GM12878 (cell line): Measurements from ENCODE around the gene CNOT8. TPM values are rescaled to one million over a fixed set of nuclear protein-coding genes. Genes with fewer than 3 reads are reported as not detected.

Source experiments
- CHD2 ChIP-seq: IDR thresholded peaks from 2 replicates; pipeline ENCODE4 v1.6.1; 2011; ENCODE audit warnings: low read depth, low read length, improper control_type of control experiment, borderline replicate concordance
- IRF4 ChIP-seq: IDR thresholded peaks from 2 replicates; pipeline ENCODE4 v1.6.1; 2011; ENCODE audit warnings: low read depth, low read length
- PAX5 ChIP-seq: IDR thresholded peaks from 2 replicates; pipeline ENCODE4 v1.6.1; 2011; ENCODE audit warnings: low read depth, low read length, borderline replicate concordance
- PML ChIP-seq: IDR thresholded peaks from 2 replicates; pipeline ENCODE4 v1.6.1; 2012; ENCODE audit warnings: low read length, inconsistent platforms
- POLR2A ChIP-seq: IDR thresholded peaks from 2 replicates; pipeline ENCODE4 v1.6.1; 2011; ENCODE audit warnings: low read depth, mild to moderate bottlenecking, low read length
- POLR2AphosphoS2 ChIP-seq: IDR thresholded peaks from 2 replicates; pipeline ENCODE4 v1.6.1; 2011; ENCODE audit warnings: low read depth, mild to moderate bottlenecking, low read length, improper control_type of control experiment, moderate library complexity
- RBBP5 ChIP-seq: fragments of 200-600 bp; sonication (generic); conservative IDR thresholded peaks from 2 replicates; pipeline ENCODE4 v1.6.1; 2016
- RCOR1 ChIP-seq: conservative IDR thresholded peaks from 2 replicates; pipeline ENCODE4 v1.6.1; 2012; ENCODE audit warnings: low read depth, low read length, improper control_type of control experiment
- SP1 ChIP-seq: IDR thresholded peaks from one replicate; pipeline ENCODE4 v1.6.1; 2011; ENCODE audit warnings: low read depth, low read length
- polyA plus RNA-seq, 11 experiments: library from polyadenylated mRNA; depleted of rRNA in 4 of 11; unstranded in 6 of 11; stranded (reverse) in 5 of 11; fragments of >200 nt; fragmentation: Nextera tagmentation in 4 of 11; fragmentation: Illumina TruSeq in 1 of 11; extraction: Ambion mirVana in 4 of 11; extraction: Trizol in 1 of 11; gene quantifications; 1 replicate in 1 of 11; 2 replicates in 10 of 11; pipeline versions ENCODE4 v1.2.1 to v1.2.3, GENCODE V29; 2011 to 2016; ENCODE audit warnings: inconsistent platforms in 2 of 11, missing spikeins in 2 of 11, low read depth in 1 of 11
- total RNA-seq, 4 experiments: library from RNA; depleted of rRNA in 3 of 4; stranded (reverse); fragments of >200 nt in 3 of 4; fragmentation: Illumina TruSeq in 1 of 4; extraction: Trizol in 1 of 4; gene quantifications; 2 replicates each; pipeline versions ENCODE4 v1.2.1 to v1.2.3, GENCODE V29; 2013 to 2021
- TF ChIP-seq, protein P1 (sequence below): fragments of 450-650 bp; formaldehyde crosslinking; IDR thresholded peaks from 2 replicates; pipeline ENCODE4 v1.4.0; 2020; ENCODE audit warnings: mild to moderate bottlenecking, moderate library complexity
- TF ChIP-seq, protein P2 (sequence below): fragments of 450-650 bp; formaldehyde crosslinking; IDR thresholded peaks from 2 replicates; pipeline ENCODE4 v1.4.0; 2022; ENCODE audit warnings: mild to moderate bottlenecking, moderate library complexity

CNOT8 gene
- total and polyA plus RNA-seq, 10 of the 15 experiments (the other 5 are each of a cell fraction or from before 2014, with no cell fraction given) = 13.2 to 57.1 (median 39.0) TPM

DNA sequence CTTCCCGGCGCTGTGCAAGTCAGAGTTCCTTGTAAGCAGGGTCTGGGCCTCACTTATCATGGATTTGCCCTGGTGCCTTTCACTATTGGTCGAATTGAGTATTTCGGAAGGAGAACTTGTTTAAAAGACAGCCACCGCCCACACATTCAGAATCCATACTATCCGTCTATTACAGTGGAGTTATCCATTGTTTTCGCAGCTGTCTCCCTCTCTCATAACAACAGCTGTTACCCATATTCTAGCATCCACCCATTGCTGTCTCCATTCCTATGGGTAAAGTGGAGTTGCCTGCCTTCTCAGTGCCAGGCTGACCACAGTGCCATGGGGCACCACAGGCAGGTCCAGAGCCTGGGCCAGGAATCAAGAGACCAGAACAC, 28.2 kb upstream of the CNOT8 start (continued):
- TF ChIP-seq, protein P1, sequence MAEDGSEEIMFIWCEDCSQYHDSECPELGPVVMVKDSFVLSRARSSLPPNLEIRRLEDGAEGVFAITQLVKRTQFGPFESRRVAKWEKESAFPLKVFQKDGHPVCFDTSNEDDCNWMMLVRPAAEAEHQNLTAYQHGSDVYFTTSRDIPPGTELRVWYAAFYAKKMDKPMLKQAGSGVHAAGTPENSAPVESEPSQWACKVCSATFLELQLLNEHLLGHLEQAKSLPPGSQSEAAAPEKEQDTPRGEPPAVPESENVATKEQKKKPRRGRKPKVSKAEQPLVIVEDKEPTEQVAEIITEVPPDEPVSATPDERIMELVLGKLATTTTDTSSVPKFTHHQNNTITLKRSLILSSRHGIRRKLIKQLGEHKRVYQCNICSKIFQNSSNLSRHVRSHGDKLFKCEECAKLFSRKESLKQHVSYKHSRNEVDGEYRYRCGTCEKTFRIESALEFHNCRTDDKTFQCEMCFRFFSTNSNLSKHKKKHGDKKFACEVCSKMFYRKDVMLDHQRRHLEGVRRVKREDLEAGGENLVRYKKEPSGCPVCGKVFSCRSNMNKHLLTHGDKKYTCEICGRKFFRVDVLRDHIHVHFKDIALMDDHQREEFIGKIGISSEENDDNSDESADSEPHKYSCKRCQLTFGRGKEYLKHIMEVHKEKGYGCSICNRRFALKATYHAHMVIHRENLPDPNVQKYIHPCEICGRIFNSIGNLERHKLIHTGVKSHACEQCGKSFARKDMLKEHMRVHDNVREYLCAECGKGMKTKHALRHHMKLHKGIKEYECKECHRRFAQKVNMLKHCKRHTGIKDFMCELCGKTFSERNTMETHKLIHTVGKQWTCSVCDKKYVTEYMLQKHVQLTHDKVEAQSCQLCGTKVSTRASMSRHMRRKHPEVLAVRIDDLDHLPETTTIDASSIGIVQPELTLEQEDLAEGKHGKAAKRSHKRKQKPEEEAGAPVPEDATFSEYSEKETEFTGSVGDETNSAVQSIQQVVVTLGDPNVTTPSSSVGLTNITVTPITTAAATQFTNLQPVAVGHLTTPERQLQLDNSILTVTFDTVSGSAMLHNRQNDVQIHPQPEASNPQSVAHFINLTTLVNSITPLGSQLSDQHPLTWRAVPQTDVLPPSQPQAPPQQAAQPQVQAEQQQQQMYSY = no peak
- TF ChIP-seq IRF4 (no peak), POLR2AphosphoS2 (no peak), POLR2A (no peak), PAX5 (no peak), RBBP5 (no peak), CHD2 (no peak), SP1 (no peak), RCOR1 (no peak), PML (no peak)
- TF ChIP-seq, protein P2, sequence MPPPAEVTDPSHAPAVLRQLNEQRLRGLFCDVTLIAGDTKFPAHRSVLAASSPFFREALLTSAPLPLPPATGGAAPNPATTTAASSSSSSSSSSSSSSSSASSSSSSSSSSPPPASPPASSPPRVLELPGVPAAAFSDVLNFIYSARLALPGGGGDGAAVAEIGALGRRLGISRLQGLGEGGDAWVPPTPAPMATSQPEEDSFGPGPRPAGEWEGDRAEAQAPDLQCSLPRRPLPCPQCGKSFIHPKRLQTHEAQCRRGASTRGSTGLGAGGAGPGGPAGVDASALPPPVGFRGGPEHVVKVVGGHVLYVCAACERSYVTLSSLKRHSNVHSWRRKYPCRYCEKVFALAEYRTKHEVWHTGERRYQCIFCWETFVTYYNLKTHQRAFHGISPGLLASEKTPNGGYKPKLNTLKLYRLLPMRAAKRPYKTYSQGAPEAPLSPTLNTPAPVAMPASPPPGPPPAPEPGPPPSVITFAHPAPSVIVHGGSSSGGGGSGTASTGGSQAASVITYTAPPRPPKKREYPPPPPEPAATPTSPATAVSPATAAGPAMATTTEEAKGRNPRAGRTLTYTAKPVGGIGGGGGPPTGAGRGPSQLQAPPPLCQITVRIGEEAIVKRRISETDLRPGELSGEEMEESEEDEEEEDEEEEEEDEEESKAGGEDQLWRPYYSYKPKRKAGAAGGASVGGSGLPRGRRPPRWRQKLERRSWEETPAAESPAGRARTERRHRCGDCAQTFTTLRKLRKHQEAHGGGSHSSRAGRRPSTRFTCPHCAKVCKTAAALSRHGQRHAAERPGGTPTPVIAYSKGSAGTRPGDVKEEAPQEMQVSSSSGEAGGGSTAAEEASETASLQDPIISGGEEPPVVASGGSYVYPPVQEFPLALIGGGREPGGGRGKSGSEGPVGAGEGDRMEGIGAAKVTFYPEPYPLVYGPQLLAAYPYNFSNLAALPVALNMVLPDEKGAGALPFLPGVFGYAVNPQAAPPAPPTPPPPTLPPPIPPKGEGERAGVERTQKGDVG (CRISPR knock-in tag) = no peak
